Panc1 (cell line): ENCODE data around the gene RITA1. TPM values are rescaled to one million over a fixed set of nuclear protein-coding genes. Genes with fewer than 3 reads are reported as not detected.

ENCODE experiments used
- ATAC-seq: fragments of 200-7000 bp; cut with Tn5 transposase; 2 replicates; pipeline ENCODE4 v1.9.1; 2020; ENCODE audit warnings: mild to moderate bottlenecking, moderate library complexity
- BruUV-seq: library from RNA; stranded (reverse); fragments of 400-500 nt; replicated peaks from 2 replicates; lab custom pipeline; 2021; lab: Mats Ljungman, UMichigan
- CTCF ChIA-PET: fragments of 300-600 bp; sonication (Branson Sonifier 250); formaldehyde crosslinking; loops from one replicate; lab custom pipeline; 2022; ENCODE audit warnings: antibody characterized with exemption; lab: Charles Lee
- POLR2A ChIA-PET: fragments of 300-600 bp; sonication (Branson Sonifier 250); formaldehyde crosslinking; loops from one replicate; lab custom pipeline; 2022; ENCODE audit warnings: antibody characterized with exemption; lab: Charles Lee
- DNase-seq: peaks from one replicate; pipeline ENCODE4 v3.0.0-alpha.2; 2010; ENCODE audit warnings: low read depth, low spot score
- H3K27ac ChIP-seq: 2 replicates; pipeline ENCODE4 v1.5.1; 2011; ENCODE audit warnings: mild to moderate bottlenecking, low read length, inconsistent platforms
- H3K27me3 ChIP-seq: fragments of 200-500 bp; sonication (Bioruptor generic); 2 replicates; pipeline ENCODE4 v1.6.0; 2014; ENCODE audit warnings: low read length, inconsistent platforms; ENCODE audit not compliant: control insufficient read depth, insufficient read depth
- H3K36me3 ChIP-seq: fragments of 200-500 bp; sonication (Bioruptor generic); 2 replicates; pipeline ENCODE4 v1.5.1; 2014; ENCODE audit warnings: inconsistent platforms, mild to moderate bottlenecking, low read length, moderate library complexity; ENCODE audit not compliant: control insufficient read depth, insufficient read depth
- H3K4me1 ChIP-seq: 2 replicates; pipeline ENCODE4 v1.5.1; 2011; ENCODE audit warnings: inconsistent platforms, mild to moderate bottlenecking, low read length, moderate library complexity; ENCODE audit not compliant: control insufficient read depth, insufficient read depth
- H3K4me3 ChIP-seq, 2 experiments: 2 replicates each; pipeline ENCODE4 v1.5.1; 2011 to 2012; ENCODE audit warnings: low read depth in 2 of 2, low read length in 2 of 2, mild to moderate bottlenecking in 2 of 2, inconsistent platforms in 1 of 2, moderate library complexity in 1 of 2
- H3K9me3 ChIP-seq: fragments of 200-500 bp; sonication (Bioruptor generic); 2 replicates; pipeline ENCODE4 v1.5.1; 2014; ENCODE audit warnings: low read depth, mild to moderate bottlenecking, inconsistent platforms, low read length, moderate library complexity; ENCODE audit not compliant: control insufficient read depth, insufficient read depth
- CTCF ChIP-seq: fragments of 450-650 bp; IDR thresholded peaks from 2 replicates; pipeline ENCODE4 v1.5.1; 2017; ENCODE audit warnings: mild to moderate bottlenecking
- POLR2AphosphoS5 ChIP-seq: IDR thresholded peaks from 2 replicates; pipeline ENCODE4 v1.6.1; 2012; ENCODE audit warnings: mild to moderate bottlenecking, low read depth, low read length, moderate library complexity
- REST ChIP-seq, 2 experiments: IDR thresholded peaks; 2 replicates each; pipeline ENCODE4 v1.6.1; 2011 to 2012; ENCODE audit warnings: low read depth in 2 of 2, control low read depth in 1 of 2, low read length in 1 of 2, mild to moderate bottlenecking in 1 of 2, moderate library complexity in 1 of 2; ENCODE audit not compliant: insufficient read depth in 1 of 2
- SIN3A ChIP-seq: IDR thresholded peaks from 2 replicates; pipeline ENCODE4 v1.6.1; 2012; ENCODE audit warnings: low read depth, mild to moderate bottlenecking, low read length, moderate library complexity, borderline replicate concordance; ENCODE audit not compliant: insufficient read depth
- TCF7L2 ChIP-seq: IDR thresholded peaks from 2 replicates; pipeline ENCODE4 v1.6.1; 2011; ENCODE audit warnings: mild to moderate bottlenecking, low read depth, low read length, inconsistent platforms
- in situ Hi-C: cut with HindIII; loops from 2 replicates; pipeline ENCODE4 v1.10.0; 2016; ENCODE audit warnings: low sequenced_read_pairs, low pct_unique_long_range_greater_than_20kb
- intact Hi-C: fragments of 100-400 bp; cut with micrococcal nuclease; formaldehyde crosslinking; loops from one replicate; pipeline ENCODE4 v1.10.0; 2022; ENCODE audit not compliant: unreplicated experiment
- total RNA-seq: library from RNA; stranded (reverse); gene quantifications from one replicate; pipeline ENCODE4 v1.2.1, GENCODE V29; 2021; ENCODE audit not compliant: unreplicated experiment

Gene RITA1
- total RNA-seq, 1 experiment from 2014 or later, result 41.0 TPM

- no TSS peak for BruUV-seq
- CTCF ChIA-PET, result interaction anchor here (0.6 to 1.0 kb wide), 5 partner anchors 8 to 64 kb away, joined by 3 to 7 read pairs (median 5); no protein-coding TSS in a partner anchor
- Histone ChIP-seq H3K27ac (no peak overlapping the region), H3K4me1 (no peaks in the 10 kb centered on the region), H3K27me3 (no peaks in the 10 kb centered on the region), H3K4me3 (no peak overlapping the region), H3K9me3 (no peaks in the 10 kb centered on the region), H3K36me3 (no peaks in the 10 kb centered on the region)
- intact Hi-C loops, result no loop called here
- ATAC-seq, result peak; percentile 66
- in situ Hi-C loops, result loop anchor here (25.0 kb wide), 1 partner anchor 99 kb away; the partner anchor contains the start of gene DTX1
- POLR2A ChIA-PET, result no interaction called here
- TF ChIP-seq TCF7L2 (no peak), SIN3A (no peak)
- DNase-seq, result no peak
Observed at GRCh38 chr12:113161415-113162016, 24.0 kb upstream of the RITA1 start.

GRCh38 chr12:113162102-113163029 is 23.2 kb upstream of the RITA1 start:
- H3K27me3 ChIP-seq, result no peaks in the 10 kb centered on the region
- intact Hi-C loops, result no loop called here
- no peaks in the 10 kb centered on the region for H3K36me3 ChIP-seq
- ATAC-seq, result peak; percentile 33; the same call in 1 of the 2 replicates
- no peak for DNase-seq
- H3K9me3 ChIP-seq, result no peaks in the 10 kb centered on the region
- ChIA-PET POLR2A (no interaction called here), CTCF (interaction anchor here (0.6 to 1.0 kb wide), 4 partner anchors 9 to 64 kb away, joined by 3 to 7 read pairs (median 5); no protein-coding TSS in a partner anchor)
- in situ Hi-C loops, result loop anchor here (25.0 kb wide), 1 partner anchor 100 kb away; the partner anchor contains the start of gene DTX1
- TF ChIP-seq POLR2AphosphoS5, result no peak
- TF ChIP-seq SIN3A, result no peak
- no peak for TF ChIP-seq REST (IDR thresholded peaks at IDR 0.05; ENCODE audit: insufficient read depth in 1 of 2, low read depth in 2 of 2, low read length in 1 of 2)
- TF ChIP-seq CTCF, result no peak
- TF ChIP-seq TCF7L2, result no peak
- no peak overlapping the region for H3K4me3 ChIP-seq
- H3K4me1 ChIP-seq, result no peaks in the 10 kb centered on the region
- no peak overlapping the region for H3K27ac ChIP-seq
- no TSS peak for BruUV-seq
